Measurements from ENCODE around the gene RNF225.
"Not testable (repeated sequence)": the region's sequence is repeated elsewhere in the genome, so short reads cannot be mapped to it uniquely, and the experiment has no call there.

RNF225 gene

GRCh38 chr19:58387338-58388174 is 7.9 kb upstream of the RNF225 start:
- DNase-seq = no peak

- DNase-seq = no peak
Observed at GRCh38 chr19:58388175-58388526, 7.3 kb upstream of the RNF225 start.

- DNase-seq = no peak
Observed at GRCh38 chr19:58392945-58393724, 2.3 kb upstream of the RNF225 start.

GRCh38 chr19:58393725-58394033 is 1.8 kb upstream of the RNF225 start:
- no peak for DNase-seq

GRCh38 chr19:58394821-58395219 is 636 bp upstream of the RNF225 start:
- DNase-seq = no peak

GRCh38 chr19:58395979-58396627 is 647 bp downstream of the RNF225 start:
- DNase-seq = peak; percentile 40

GRCh38 chr19:58396691-58397532 is 1.5 kb downstream of the RNF225 start:
- no peak for DNase-seq

GRCh38 chr19:58397533-58398037 is 2.1 kb downstream of the RNF225 start:
- no peak for DNase-seq

GRCh38 chr19:58398087-58398486 is 2.6 kb downstream of the RNF225 start:
- DNase-seq = no peak

GRCh38 chr19:58398545-58398944 is 3.1 kb downstream of the RNF225 start:
- no peak for DNase-seq

- no peak for DNase-seq
Observed at GRCh38 chr19:58399903-58400302, 4.4 kb downstream of the RNF225 start.

- DNase-seq = no peak
Observed at GRCh38 chr19:58400316-58400915, 5.0 kb downstream of the RNF225 start.

- peak; percentile 99 for DNase-seq
Observed at GRCh38 chr19:58400916-58401839, 5.7 kb downstream of the RNF225 start.

GRCh38 chr19:58401840-58402421 is 6.5 kb downstream of the RNF225 start:
- DNase-seq = no peak

- not testable (repeated sequence) for DNase-seq
Observed at GRCh38 chr19:58403920-58404478, 8.5 kb downstream of the RNF225 start.

GRCh38 chr19:58406818-58407657 is 11.6 kb downstream of the RNF225 start:
- no peak for DNase-seq

- no peak for DNase-seq
Observed at GRCh38 chr19:58407658-58408151, 12.2 kb downstream of the RNF225 start.

- DNase-seq = peak; percentile 94
Observed at GRCh38 chr19:58408152-58409009, 12.9 kb downstream of the RNF225 start, which contains the start of gene ZNF584. Gene ZNF584 (plus strand): TSS chr19:58408649. CDS start chr19:58409148, 499 bp downstream.

Measured in stimulated activated CD4-positive, alpha-beta T cell treated with anti-CD3 and anti-CD28 coated beads, Interleukin-4, amount 100 ng/mL, for 1 hour (primary cell).